M059J (cell line): ENCODE results near the gene ACVR1B. TPM values are rescaled to one million over a fixed set of nuclear protein-coding genes. Genes with fewer than 3 reads are reported as not detected.

Source experiments
- DNase-seq: peaks from one replicate; pipeline ENCODE4 v3.0.0-alpha.2; 2012; ENCODE audit warnings: low read depth
- total RNA-seq: library from RNA; depleted of rRNA; stranded (reverse); fragments of >200 nt; shearing (Covaris generic); gene quantifications from 2 replicates; pipeline ENCODE4 v1.2.3, GENCODE V29; 2014

The ACVR1B gene
- total RNA-seq, 1 experiment from 2014 or later: 2.7 TPM

DNA sequence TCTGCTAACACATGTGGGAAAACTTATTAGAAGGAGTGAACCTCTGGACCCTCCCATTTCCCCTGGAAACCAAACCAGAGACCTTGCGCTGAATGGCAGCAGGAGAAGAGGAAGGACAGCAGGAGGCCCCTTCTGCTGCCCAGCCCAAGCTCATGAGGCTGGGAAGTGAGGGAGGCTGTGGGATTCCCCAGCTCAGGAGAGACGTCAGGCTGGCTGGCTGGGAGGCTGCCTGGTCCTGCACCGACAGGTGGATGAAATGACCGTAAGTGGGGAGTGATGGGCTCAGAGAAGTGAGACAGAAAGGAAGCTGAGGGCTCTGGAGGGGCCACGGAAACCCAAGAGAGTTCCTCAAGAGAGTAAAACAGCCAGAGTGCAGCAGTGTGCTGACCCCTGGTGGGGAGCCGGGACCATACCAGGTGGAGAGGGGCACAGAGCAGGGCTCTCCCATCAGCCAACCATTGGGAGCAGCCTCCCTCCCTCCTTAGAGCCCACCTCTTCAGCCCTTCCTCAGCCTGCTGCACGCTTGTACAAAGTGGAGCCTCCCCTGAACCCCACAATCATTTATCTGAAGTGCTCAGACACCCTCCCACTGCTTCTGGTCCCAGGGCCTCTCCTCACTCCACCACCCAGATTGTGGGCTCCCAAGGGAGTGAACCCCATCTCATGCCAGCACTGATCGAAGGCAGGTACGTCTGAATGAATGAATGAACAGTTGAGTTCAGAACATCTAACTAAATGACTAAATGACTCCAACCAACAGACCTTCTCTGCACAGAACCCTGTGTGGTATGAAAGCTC is 69.2 kb downstream of the ACVR1B start:
- peak; percentile 39 for DNase-seq

DNA sequence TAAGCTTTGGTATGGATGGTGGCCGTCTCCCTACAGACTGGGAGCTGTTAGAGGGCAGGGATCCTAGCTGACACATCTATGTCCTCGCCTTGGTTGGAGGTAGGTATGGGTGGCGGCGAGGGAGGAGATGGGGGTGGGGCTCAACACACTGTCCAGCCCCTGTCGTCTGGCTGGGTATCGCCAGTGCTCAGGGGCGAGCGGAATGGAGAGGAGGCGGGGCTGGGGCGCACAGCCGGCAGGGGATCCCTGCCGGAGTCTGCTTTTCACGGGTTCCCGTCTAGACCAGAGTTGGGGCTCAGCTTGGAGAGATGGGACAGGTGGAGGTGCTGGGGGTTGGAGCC is 71.3 kb downstream of the ACVR1B start:
- DNase-seq: peak; percentile 12

- peak; percentile 57 for DNase-seq
Observed at GRCh38 chr12:52023182-52023975, 71.9 kb downstream of the ACVR1B start.

GRCh38 chr12:52023976-52024688 is 72.6 kb downstream of the ACVR1B start:
- DNase-seq: no peak

DNA sequence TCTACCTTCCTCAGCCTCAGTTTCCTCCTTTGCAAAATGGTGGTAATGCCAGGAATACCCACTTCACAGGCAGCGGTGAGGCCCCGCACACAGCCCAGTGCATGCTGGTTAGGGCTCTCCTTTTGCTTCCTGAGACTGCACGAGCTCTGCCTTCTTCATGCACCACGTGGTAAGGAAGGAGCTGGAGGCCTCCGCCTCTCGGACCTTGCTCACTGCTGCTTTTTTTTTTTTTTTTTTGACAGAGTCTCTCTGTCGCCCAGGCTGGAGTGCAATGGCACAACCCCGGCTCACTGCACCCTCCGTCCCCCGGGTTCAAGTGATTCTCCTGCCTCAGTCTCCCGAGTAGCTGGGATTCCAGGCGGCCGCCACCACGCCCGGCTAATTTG is 73.3 kb downstream of the ACVR1B start:
- no peak for DNase-seq

DNA sequence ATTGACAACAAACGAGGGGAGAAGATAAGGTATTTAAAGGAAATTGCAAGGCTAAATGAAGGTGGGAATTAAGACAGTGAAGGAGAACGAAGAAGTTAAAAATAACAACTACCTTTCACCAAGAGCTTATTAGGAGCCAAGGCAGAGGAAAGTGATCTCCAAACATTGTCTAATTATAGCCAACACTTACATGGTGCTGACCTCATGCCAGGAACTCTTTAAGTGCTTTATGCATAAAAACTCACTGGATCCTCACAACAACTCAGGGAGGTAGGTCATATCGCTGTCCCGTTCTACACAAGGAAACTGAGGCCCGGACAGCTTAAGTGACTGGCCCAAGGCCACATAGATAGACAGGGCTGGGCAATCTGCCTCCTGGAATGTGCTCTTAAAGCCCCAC is 74.8 kb downstream of the ACVR1B start:
- DNase-seq: no peak

DNA sequence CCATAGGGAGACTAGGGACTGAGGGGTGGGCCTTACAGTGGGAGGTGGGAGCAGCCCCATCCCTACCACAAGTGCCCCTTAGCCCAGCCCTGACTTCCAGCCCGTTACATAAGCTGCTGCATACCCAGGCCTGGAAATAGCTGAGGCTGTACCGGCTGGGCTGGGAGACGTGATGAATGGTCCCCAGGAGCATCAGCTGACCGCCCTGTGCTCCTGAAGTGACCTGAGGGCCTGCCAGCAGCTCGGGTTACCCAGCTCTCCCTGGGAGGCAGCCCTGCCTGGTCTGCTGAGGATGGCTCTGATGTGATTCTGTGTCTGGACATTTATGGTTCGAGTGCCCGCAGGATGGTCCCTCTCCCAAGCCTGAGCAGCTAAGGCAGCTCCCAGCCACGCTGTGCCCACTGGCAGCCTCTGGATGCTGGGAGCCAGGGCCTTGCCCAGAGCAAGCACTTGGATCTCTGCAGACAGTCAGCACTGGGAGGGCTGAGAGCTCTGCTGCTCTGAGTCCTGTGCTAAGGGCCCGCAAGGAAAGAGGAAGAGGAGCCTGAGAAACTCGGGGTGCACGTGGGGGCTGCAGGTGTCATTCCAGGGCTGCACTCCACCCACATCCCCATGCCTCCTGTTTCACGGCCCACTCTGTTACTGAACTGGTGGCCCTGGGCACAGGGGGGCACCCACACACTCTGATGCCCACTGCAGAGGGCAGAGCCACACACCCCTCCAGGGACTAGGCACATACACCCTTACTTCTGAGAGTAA is 75.8 kb downstream of the ACVR1B start:
- no peak for DNase-seq

- peak; percentile 87 for DNase-seq
Observed at GRCh38 chr12:52029685-52030084, 78.2 kb downstream of the ACVR1B start.

DNA sequence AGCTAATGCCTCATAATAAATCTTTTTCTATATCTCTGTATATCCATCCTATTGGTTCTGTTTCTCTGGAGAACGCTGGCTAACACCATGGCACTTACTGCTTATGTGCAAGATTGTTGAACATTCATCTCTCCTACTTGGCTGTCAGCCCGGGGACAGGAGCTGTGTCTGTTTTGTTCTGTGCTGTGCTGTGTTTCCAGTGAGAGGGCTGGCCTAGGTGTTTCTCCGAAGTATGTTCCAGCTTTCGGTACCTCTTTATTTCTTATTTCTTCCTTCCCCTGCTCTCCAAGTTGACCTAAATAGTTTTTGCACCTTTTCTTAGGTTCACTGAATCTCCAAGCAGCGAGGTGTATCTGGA is 80.9 kb downstream of the ACVR1B start:
- peak; percentile 68 for DNase-seq

GRCh38 chr12:52032804-52033445 is 81.4 kb downstream of the ACVR1B start:
- peak; percentile 94 for DNase-seq

DNA sequence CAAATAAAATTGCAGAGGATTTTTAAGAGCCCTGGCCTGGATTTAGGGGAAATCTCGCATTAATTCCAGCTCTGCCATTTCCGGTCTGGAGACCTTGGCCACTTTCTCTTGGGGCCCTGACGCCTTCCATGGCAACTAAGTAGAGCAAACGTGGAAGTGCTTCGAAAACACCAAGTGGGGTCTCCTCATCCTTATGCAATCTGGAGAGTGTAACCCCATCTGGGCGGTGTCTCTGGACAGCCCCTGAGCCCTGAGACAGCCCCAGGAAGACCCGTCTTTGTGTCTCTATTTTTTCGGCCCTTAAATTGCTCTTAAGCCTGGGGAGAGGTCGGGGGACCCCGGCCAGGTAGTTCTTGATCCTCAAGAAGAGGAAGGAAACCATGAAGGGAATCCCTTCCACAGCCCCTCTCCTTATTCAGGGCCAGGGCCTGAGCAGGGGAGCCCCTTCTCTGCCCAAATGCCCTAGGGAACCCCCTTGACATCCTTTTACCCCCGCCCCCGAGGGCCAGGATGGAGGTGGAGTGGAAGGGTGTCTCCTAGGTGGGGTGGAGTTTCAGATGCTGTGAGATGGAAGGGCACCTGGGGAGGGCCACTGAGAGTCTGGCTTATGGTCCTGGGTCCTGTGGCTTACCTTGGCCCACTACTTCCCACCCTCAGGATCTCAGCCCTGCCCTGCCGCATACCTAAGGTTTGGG is 82.1 kb downstream of the ACVR1B start:
- DNase-seq: no peak

GRCh38 chr12:52035190-52035589 is 83.7 kb downstream of the ACVR1B start:
- DNase-seq: no peak

DNA sequence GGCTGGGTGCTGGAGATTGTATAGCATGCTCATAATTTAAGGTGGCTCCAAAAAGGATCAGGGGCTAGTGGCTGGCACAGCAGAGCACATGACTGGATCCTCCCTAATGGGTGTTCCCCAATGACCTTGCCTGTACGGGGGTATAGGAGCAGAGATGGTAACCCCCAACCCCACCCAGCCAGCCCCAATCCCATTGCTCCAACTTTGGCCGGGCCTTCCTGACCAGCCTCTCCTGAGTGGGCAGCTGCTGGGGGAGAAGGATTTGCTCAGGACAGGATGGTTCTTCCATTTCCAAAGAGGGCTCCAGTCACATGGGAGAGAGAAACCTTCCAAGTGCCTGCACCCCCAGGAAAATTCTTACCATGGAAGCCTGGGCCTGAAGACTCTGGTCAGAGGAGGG is 84.4 kb downstream of the ACVR1B start:
- no peak for DNase-seq

- DNase-seq: peak; percentile 77
Observed at GRCh38 chr12:52036587-52037171, 85.2 kb downstream of the ACVR1B start.

DNA sequence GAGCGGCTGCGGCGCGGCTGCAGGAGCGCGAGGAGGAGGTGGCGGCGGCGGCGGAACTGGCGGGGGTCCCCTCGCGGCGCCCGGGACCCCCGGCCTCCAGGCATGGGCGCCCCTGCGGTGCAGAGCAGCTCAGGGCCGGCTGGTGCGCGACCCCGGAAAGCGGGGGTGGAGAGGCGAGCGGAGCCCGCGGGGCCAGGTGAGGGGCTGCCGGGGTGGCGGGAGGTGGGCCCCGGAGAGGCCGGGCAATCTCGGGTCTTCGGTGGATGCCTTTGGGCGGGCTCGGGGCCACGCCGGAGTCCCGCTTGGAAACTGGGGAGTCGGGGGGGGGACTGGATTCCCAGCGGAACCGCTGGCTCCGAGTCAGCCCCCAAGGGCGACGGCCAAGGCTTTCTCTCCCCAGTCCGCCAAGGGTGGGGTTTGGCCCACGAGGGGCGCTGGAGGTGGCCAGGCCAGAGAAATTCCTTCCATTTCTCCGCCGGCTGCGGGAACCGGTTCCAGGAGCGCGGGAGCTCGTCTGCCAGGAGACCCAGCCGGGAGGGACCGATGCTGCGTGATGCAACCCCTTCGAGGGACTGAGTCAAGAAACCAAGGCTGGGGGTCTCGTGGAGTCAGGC is 85.9 kb downstream of the ACVR1B start:
- DNase-seq: peak; percentile 33

GRCh38 chr12:52038447-52038846 is 86.9 kb downstream of the ACVR1B start:
- peak; percentile 18 for DNase-seq

- no peak for DNase-seq
Observed at GRCh38 chr12:52041035-52041434, 89.5 kb downstream of the ACVR1B start.

- peak; percentile 43 for DNase-seq
Observed at GRCh38 chr12:52041695-52042123, 90.2 kb downstream of the ACVR1B start.

- DNase-seq: no peak
Observed at GRCh38 chr12:52042706-52043385, 91.3 kb downstream of the ACVR1B start.
